Measurements from ENCODE around the gene OR10H3.
"Not testable (repeated sequence)": the region's sequence is repeated elsewhere in the genome, so short reads cannot be mapped to it uniquely, and the experiment has no call there.

Gene OR10H3

GRCh38 chr19:15732388-15732787 is 5.4 kb upstream of the OR10H3 start:
- 0% methylated on average over 1 of the region's 1 CpG for WGBS
- Histone ChIP-seq H3K27me3 (ENCODE audit: insufficient read depth, low read length) (no peaks in the 10 kb centered on the region), H3K27ac (ENCODE audit: low read depth, low read length) (no peak overlapping the region), H3K4me3 (ENCODE audit: low read length) (no peak overlapping the region), H3K36me3 (ENCODE audit: insufficient read depth, low read length) (no peaks in the 10 kb centered on the region), H3K9ac (ENCODE audit: low read depth, low read length) (no peak overlapping the region), H3K9me3 (ENCODE audit: insufficient read depth, low read depth, low read length) (peaks cover 93% of the 10 kb centered on the region), H3K4me1 (ENCODE audit: insufficient read depth, low read length) (no peaks in the 10 kb centered on the region)

- 56% methylated on average over 6 of the region's 6 CpGs for WGBS
- no peaks in the 10 kb centered on the region for H3K36me3 ChIP-seq (ENCODE audit: insufficient read depth, low read length)
- H3K4me3 ChIP-seq (ENCODE audit: low read length), result no peak overlapping the region
- H3K9ac ChIP-seq (ENCODE audit: low read depth, low read length), result no peak overlapping the region
- no peak overlapping the region for H3K27ac ChIP-seq (ENCODE audit: low read depth, low read length)
- H3K9me3 ChIP-seq (ENCODE audit: insufficient read depth, low read depth, low read length), result peaks cover 96% of the 10 kb centered on the region
- H3K4me1 ChIP-seq (ENCODE audit: insufficient read depth, low read length), result no peaks in the 10 kb centered on the region
- H3K27me3 ChIP-seq (ENCODE audit: insufficient read depth, low read length), result no peaks in the 10 kb centered on the region
Measured at GRCh38 chr19:15733895-15734294, 3.9 kb upstream of the OR10H3 start.

- Histone ChIP-seq H3K36me3 (ENCODE audit: insufficient read depth, low read length) (no peaks in the 10 kb centered on the region), H3K4me1 (ENCODE audit: insufficient read depth, low read length) (no peaks in the 10 kb centered on the region), H3K27ac (ENCODE audit: low read depth, low read length) (no peak overlapping the region), H3K27me3 (ENCODE audit: insufficient read depth, low read length) (no peaks in the 10 kb centered on the region), H3K9ac (ENCODE audit: low read depth, low read length) (no peak overlapping the region), H3K4me3 (ENCODE audit: low read length) (no peak overlapping the region), H3K9me3 (ENCODE audit: insufficient read depth, low read depth, low read length) (peaks cover 89% of the 10 kb centered on the region)
- WGBS, result 67% methylated on average over 1 of the region's 1 CpG
Measured at GRCh38 chr19:15740785-15741184, 3.0 kb downstream of the OR10H3 start.

- Histone ChIP-seq H3K9me3 (ENCODE audit: insufficient read depth, low read depth, low read length) (peaks cover 95% of the 10 kb centered on the region), H3K4me1 (ENCODE audit: insufficient read depth, low read length) (no peaks in the 10 kb centered on the region), H3K4me3 (ENCODE audit: low read length) (no peak overlapping the region), H3K27ac (ENCODE audit: low read depth, low read length) (no peak overlapping the region), H3K27me3 (ENCODE audit: insufficient read depth, low read length) (no peaks in the 10 kb centered on the region), H3K36me3 (ENCODE audit: insufficient read depth, low read length) (no peaks in the 10 kb centered on the region), H3K9ac (ENCODE audit: low read depth, low read length) (no peak overlapping the region)
- 86% methylated on average over 1 of the region's 2 CpGs for WGBS
Measured at GRCh38 chr19:15748239-15748638, 10.5 kb downstream of the OR10H3 start.

GRCh38 chr19:15758379-15758778 is 20.6 kb downstream of the OR10H3 start:
- no peak overlapping the region for H3K4me3 ChIP-seq (ENCODE audit: low read length)
- H3K36me3 ChIP-seq (ENCODE audit: insufficient read depth, low read length), result no peaks in the 10 kb centered on the region
- no peak overlapping the region for H3K27ac ChIP-seq (ENCODE audit: low read depth, low read length)
- H3K9me3 ChIP-seq (ENCODE audit: insufficient read depth, low read depth, low read length), result peaks cover 100% of the 10 kb centered on the region
- no peaks in the 10 kb centered on the region for H3K4me1 ChIP-seq (ENCODE audit: insufficient read depth, low read length)
- H3K27me3 ChIP-seq (ENCODE audit: insufficient read depth, low read length), result no peaks in the 10 kb centered on the region
- WGBS, result 67% methylated on average over 2 of the region's 2 CpGs
- no peak overlapping the region for H3K9ac ChIP-seq (ENCODE audit: low read depth, low read length)

GRCh38 chr19:15759962-15760565 is 22.3 kb downstream of the OR10H3 start:
- Histone ChIP-seq H3K27me3 (ENCODE audit: insufficient read depth, low read length) (no peaks in the 10 kb centered on the region), H3K4me3 (ENCODE audit: low read length) (no peak overlapping the region), H3K9me3 (ENCODE audit: insufficient read depth, low read depth, low read length) (peaks cover 99% of the 10 kb centered on the region), H3K9ac (ENCODE audit: low read depth, low read length) (no peak overlapping the region), H3K4me1 (ENCODE audit: insufficient read depth, low read length) (no peaks in the 10 kb centered on the region), H3K36me3 (ENCODE audit: insufficient read depth, low read length) (no peaks in the 10 kb centered on the region), H3K27ac (ENCODE audit: low read depth, low read length) (no peak overlapping the region)
- WGBS, result 86% methylated on average over 28 of the region's 28 CpGs

- H3K4me1 ChIP-seq (ENCODE audit: insufficient read depth, low read length), result no peaks in the 10 kb centered on the region
- no peaks in the 10 kb centered on the region for H3K36me3 ChIP-seq (ENCODE audit: insufficient read depth, low read length)
- no peak overlapping the region for H3K9ac ChIP-seq (ENCODE audit: low read depth, low read length)
- H3K27ac ChIP-seq (ENCODE audit: low read depth, low read length), result no peak overlapping the region
- H3K27me3 ChIP-seq (ENCODE audit: insufficient read depth, low read length), result no peaks in the 10 kb centered on the region
- 77% methylated on average over 6 of the region's 6 CpGs for WGBS
- H3K4me3 ChIP-seq (ENCODE audit: low read length), result no peak overlapping the region
- peaks cover 90% of the 10 kb centered on the region for H3K9me3 ChIP-seq (ENCODE audit: insufficient read depth, low read depth, low read length)
Measured at GRCh38 chr19:15769586-15769985, 31.8 kb downstream of the OR10H3 start.

- not testable (repeated sequence) for H3K4me3 ChIP-seq (ENCODE audit: low read length)
- 77% methylated on average over 3 of the region's 3 CpGs for WGBS
Measured at GRCh38 chr19:15774159-15774558, 36.4 kb downstream of the OR10H3 start.

GRCh38 chr19:15775249-15775648 is 37.5 kb downstream of the OR10H3 start:
- Histone ChIP-seq H3K27me3 (ENCODE audit: insufficient read depth, low read length) (no peaks in the 10 kb centered on the region), H3K4me3 (ENCODE audit: low read length) (no peak overlapping the region), H3K4me1 (ENCODE audit: insufficient read depth, low read length) (no peaks in the 10 kb centered on the region), H3K36me3 (ENCODE audit: insufficient read depth, low read length) (no peaks in the 10 kb centered on the region), H3K9ac (ENCODE audit: low read depth, low read length) (no peak overlapping the region), H3K9me3 (ENCODE audit: insufficient read depth, low read depth, low read length) (peaks cover 81% of the 10 kb centered on the region), H3K27ac (ENCODE audit: low read depth, low read length) (no peak overlapping the region)
- 31% methylated on average over 2 of the region's 2 CpGs for WGBS

More at GRCh38 chr19:15774159-15774558, 36.4 kb downstream of the OR10H3 start:
- H3K9me3 ChIP-seq (ENCODE audit: insufficient read depth, low read depth, low read length), result peaks cover 82% of the 10 kb centered on the region
- not testable (repeated sequence) for H3K36me3 ChIP-seq (ENCODE audit: insufficient read depth, low read length); H3K27ac ChIP-seq (ENCODE audit: low read depth, low read length); H3K4me1 ChIP-seq (ENCODE audit: insufficient read depth, low read length); H3K27me3 ChIP-seq (ENCODE audit: insufficient read depth, low read length); H3K9ac ChIP-seq (ENCODE audit: low read depth, low read length)

- Histone ChIP-seq H3K27ac (ENCODE audit: low read depth, low read length) (no peak overlapping the region), H3K27me3 (ENCODE audit: insufficient read depth, low read length) (no peaks in the 10 kb centered on the region), H3K4me1 (ENCODE audit: insufficient read depth, low read length) (no peaks in the 10 kb centered on the region), H3K36me3 (ENCODE audit: insufficient read depth, low read length) (no peaks in the 10 kb centered on the region), H3K9me3 (ENCODE audit: insufficient read depth, low read depth, low read length) (peaks cover 82% of the 10 kb centered on the region), H3K4me3 (ENCODE audit: low read length) (no peak overlapping the region), H3K9ac (ENCODE audit: low read depth, low read length) (no peak overlapping the region)
- 78% methylated on average over 4 of the region's 4 CpGs for WGBS
Measured at GRCh38 chr19:15776264-15776663, 38.5 kb downstream of the OR10H3 start.

GRCh38 chr19:15776991-15777970 is 39.5 kb downstream of the OR10H3 start:
- H3K27me3 ChIP-seq (ENCODE audit: insufficient read depth, low read length), result no peaks in the 10 kb centered on the region
- H3K9me3 ChIP-seq (ENCODE audit: insufficient read depth, low read depth, low read length), result peaks cover 86% of the 10 kb centered on the region
- no peak overlapping the region for H3K9ac ChIP-seq (ENCODE audit: low read depth, low read length)
- H3K36me3 ChIP-seq (ENCODE audit: insufficient read depth, low read length), result no peaks in the 10 kb centered on the region
- no peaks in the 10 kb centered on the region for H3K4me1 ChIP-seq (ENCODE audit: insufficient read depth, low read length)
- H3K4me3 ChIP-seq (ENCODE audit: low read length), result no peak overlapping the region
- no peak overlapping the region for H3K27ac ChIP-seq (ENCODE audit: low read depth, low read length)
- 74% methylated on average over 9 of the region's 9 CpGs for whole genome bisulfite sequencing
